ENCODE data around the gene PAQR7.

PAQR7 gene

GRCh38 chr1:25875154-25875855 is at the start of gene PAQR7:
PAQR7 (minus strand) TSS chr1:25875708; CDS start chr1:25863839, 11,869 bp downstream.
- DNase-seq: peak; percentile 65

GRCh38 chr1:25924454-25924853 is 48.9 kb upstream of the PAQR7 start:
- DNase-seq: no peak

DNA sequence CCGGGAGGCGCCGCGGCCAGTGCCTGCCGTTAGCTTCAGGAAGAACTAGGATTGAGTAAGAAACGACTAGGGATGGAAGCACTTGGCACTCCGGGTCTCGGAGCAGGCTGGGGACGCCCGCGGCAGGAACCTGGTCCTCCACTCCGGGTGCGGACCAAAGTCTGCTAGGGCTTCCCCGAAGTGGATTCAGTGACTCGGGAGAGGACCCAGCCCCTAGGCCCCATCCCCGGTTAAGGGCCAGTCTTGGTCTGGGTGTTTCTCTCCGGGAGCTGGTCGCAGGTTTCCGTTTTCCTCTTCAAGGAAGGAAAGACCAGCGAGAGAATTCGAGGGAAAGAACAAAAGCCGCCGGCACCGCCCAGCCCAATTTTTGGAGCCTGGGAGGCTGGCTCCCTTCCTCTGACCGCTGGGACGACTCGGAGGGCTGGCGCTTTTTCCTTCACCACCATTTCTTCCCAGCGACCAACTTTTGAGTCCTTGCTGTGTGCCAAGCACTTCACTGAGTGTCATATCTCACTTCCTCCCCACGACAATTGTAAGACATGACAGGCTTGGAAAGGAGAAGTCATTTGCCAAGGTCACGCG is 47.6 kb upstream of the PAQR7 start:
- DNase-seq: no peak

DNA sequence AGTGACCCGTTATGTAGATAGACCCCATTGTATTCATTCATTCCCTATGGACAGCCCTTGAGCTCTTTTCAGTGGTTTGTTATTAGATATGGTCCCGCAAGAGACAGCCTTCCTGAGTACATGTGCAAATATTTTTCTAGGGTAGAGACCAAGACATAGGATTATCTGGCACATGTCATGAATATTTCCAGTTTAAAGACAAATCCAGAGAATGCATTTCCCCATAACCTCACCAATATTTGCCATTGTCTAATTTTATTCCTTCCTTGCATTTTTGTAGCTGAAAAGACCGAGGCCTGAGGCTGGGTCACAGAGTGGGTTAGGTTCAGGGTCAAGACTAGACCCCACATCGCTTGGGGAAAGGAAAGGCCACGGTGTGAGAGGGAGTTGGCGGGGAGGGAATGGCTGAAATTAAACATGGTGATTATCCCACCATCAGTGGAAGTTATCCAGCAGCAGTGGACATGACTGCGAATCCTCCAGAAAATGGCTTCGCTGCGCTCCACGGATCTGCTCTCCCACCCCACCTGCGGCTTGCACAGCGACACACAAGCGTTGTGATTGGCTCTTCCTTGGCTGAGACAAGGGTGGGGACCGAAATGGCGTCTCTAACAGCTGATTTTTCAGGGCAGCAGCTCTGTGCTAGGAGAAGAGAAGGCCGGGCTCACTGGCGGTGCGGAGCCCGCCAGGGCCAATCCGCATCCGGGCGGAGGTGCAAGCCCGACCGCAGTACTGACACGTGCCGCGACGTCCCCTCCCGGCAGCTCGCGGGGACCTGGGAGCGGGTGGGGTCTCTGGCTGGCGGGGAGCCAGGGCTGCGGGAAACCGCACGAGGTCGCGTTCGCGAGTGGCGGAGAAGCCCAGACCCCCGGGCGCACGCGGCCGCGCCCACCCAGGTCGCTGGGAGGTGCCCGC is 46.8 kb upstream of the PAQR7 start:
- DNase-seq: peak; percentile 63

- no peak for DNase-seq
These were observed 43.1 kb upstream of the PAQR7 start for GRCh38 chr1:25918615-25919014.

GRCh38 chr1:25917996-25918395 is 42.5 kb upstream of the PAQR7 start:
- peak; percentile 30 for DNase-seq

- no peak for DNase-seq
These were observed 41.0 kb upstream of the PAQR7 start for GRCh38 chr1:25916460-25916859.

GRCh38 chr1:25914074-25914995 is 38.8 kb upstream of the PAQR7 start:
- no peak for DNase-seq

DNA sequence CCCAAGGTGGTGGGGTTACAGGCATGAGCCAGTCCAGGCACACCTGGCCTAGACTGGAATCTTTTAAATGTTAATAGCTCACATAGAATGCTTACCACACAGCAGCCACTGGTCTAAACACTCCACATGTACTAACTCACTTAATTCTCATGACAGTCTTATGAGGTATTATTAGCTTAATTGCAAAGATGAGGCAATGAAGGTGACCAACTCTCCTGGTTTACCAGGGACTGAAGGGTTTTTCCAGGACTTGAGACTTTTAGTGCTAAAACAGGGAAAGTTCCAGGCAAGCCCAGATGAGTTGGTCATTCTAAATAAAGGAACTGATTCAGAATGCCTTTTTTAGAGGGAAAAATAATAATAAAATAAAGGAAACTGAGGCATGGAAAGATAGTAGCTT is 37.7 kb upstream of the PAQR7 start:
- no peak for DNase-seq

- no peak for DNase-seq
These were observed 36.7 kb upstream of the PAQR7 start for GRCh38 chr1:25912076-25912831.

GRCh38 chr1:25911162-25911561 is 35.7 kb upstream of the PAQR7 start:
- no peak for DNase-seq

- DNase-seq: no peak
These were observed 33.5 kb upstream of the PAQR7 start for GRCh38 chr1:25909040-25909439.

- DNase-seq: no peak
These were observed 32.7 kb upstream of the PAQR7 start for GRCh38 chr1:25908161-25908560.

- no peak for DNase-seq
These were observed 32.1 kb upstream of the PAQR7 start for GRCh38 chr1:25907601-25908000.

GRCh38 chr1:25906644-25907300 is 31.3 kb upstream of the PAQR7 start:
- peak; percentile 49 for DNase-seq

GRCh38 chr1:25905680-25906643 is 30.5 kb upstream of the PAQR7 start, which contains the start of gene STMN1:
STMN1 (minus strand) TSS chr1:25906419; CDS start chr1:25904676, 1,743 bp downstream.
- DNase-seq: peak; percentile 90

GRCh38 chr1:25904943-25905679 is 29.6 kb upstream of the PAQR7 start:
- DNase-seq: peak; percentile 93

DNA sequence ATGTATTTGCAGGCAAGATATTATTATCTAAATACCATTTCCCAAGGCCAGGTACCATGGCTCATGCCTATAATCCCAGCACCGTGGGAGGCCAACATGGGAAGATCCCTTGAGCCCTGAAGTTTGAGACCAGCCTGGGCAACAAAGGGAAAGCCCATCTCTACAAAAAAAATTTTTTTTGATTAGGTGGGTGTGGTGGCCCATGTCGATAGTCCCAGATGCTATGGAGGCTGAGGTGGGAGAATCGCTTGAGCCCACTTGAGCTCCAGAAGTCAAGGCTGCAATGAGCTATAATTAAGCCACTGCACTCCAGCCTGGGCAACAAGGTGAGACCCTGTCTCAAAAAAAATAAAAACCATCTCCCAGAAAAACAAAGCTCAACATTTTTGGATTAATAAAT is 28.5 kb upstream of the PAQR7 start:
- DNase-seq: no peak

DNA sequence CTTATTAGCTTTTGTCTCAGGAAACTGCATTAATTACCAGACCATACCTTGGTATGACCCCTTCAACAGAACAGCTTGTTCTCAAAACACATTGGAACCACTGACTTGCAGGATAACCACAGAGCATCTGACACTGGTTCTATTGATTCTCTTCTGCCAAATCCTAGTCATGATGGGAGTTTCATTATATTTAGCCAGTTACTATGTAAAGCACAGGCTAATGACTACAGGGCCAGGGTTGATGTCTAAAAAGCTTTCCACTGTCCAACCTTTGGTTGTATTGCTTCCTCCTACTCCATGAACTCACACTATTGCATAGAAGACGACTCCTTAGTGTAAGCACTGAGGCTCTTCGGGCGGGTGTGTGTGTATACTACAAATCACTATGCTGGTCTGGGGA is 27.0 kb upstream of the PAQR7 start:
- no peak for DNase-seq

Measured in CD4-positive, alpha-beta T cell treated with Interleukin-21 for 1 hour (primary cell).